Stimulated activated naive CD8-positive, alpha-beta T cell treated with anti-CD3 and anti-CD28 coated beads, Interleukin-15, Interleukin-2, amounts not matched to agents 100 ng/mL and 50 ng/mL, for 24 hours (primary cell): ENCODE measurements around the gene DZIP3.

Experiments used
- H3K27ac Mint-ChIP-seq: one replicate; pipeline ENCODE4 v1.8.0; 2021; ENCODE audit warnings: mild to moderate bottlenecking, mixed read lengths
- H3K27me3 Mint-ChIP-seq: one replicate; pipeline ENCODE4 v1.8.0; 2021; ENCODE audit warnings: mixed read lengths
- H3K36me3 Mint-ChIP-seq: one replicate; pipeline ENCODE4 v1.8.0; 2021; ENCODE audit warnings: low read depth, mixed read lengths
- H3K4me1 Mint-ChIP-seq: one replicate; pipeline ENCODE4 v1.8.0; 2021; ENCODE audit warnings: low read depth, mixed read lengths
- H3K4me3 Mint-ChIP-seq: one replicate; pipeline ENCODE4 v1.8.0; 2021; ENCODE audit warnings: mild to moderate bottlenecking, mixed read lengths
- H3K9me3 Mint-ChIP-seq: one replicate; pipeline ENCODE4 v1.8.0; 2021; ENCODE audit warnings: mixed read lengths

DZIP3 gene

GRCh38 chr3:108698461-108698860, 108.9 kb downstream of the DZIP3 start:
- Mint-ChIP-seq H3K9me3 (peaks cover 23% of the 10 kb centered on the region), H3K27me3 (no peaks in the 10 kb centered on the region), H3K4me1 (no peaks in the 10 kb centered on the region), H3K36me3 (peaks cover 24% of the 10 kb centered on the region), H3K4me3 (no peak overlapping the region), H3K27ac (no peak overlapping the region)

- H3K27ac Mint-ChIP-seq: no peak overlapping the region
- peaks cover 4% of the 10 kb centered on the region for H3K27me3 Mint-ChIP-seq
- H3K9me3 Mint-ChIP-seq: peaks cover 21% of the 10 kb centered on the region
- no peaks in the 10 kb centered on the region for H3K4me1 Mint-ChIP-seq
- H3K36me3 Mint-ChIP-seq: peaks cover 8% of the 10 kb centered on the region
- H3K4me3 Mint-ChIP-seq: no peak overlapping the region
Measured at GRCh38 chr3:108705045-108705444, 115.5 kb downstream of the DZIP3 start.

- Mint-ChIP-seq H3K27me3 (peaks cover 7% of the 10 kb centered on the region), H3K27ac (no peak overlapping the region), H3K36me3 (no peaks in the 10 kb centered on the region), H3K4me3 (no peak overlapping the region), H3K9me3 (no peaks in the 10 kb centered on the region), H3K4me1 (no peaks in the 10 kb centered on the region)
Measured at GRCh38 chr3:108713009-108713516, 123.5 kb downstream of the DZIP3 start.

GRCh38 chr3:108713816-108714215, 124.3 kb downstream of the DZIP3 start:
- H3K36me3 Mint-ChIP-seq: no peaks in the 10 kb centered on the region
- no peaks in the 10 kb centered on the region for H3K9me3 Mint-ChIP-seq
- peaks cover 7% of the 10 kb centered on the region for H3K27me3 Mint-ChIP-seq
- H3K4me3 Mint-ChIP-seq: no peak overlapping the region
- H3K27ac Mint-ChIP-seq: no peak overlapping the region
- H3K4me1 Mint-ChIP-seq: no peaks in the 10 kb centered on the region

GRCh38 chr3:108718454-108718853, 128.9 kb downstream of the DZIP3 start:
- Mint-ChIP-seq H3K36me3 (no peaks in the 10 kb centered on the region), H3K9me3 (peaks cover 8% of the 10 kb centered on the region), H3K27ac (no peak overlapping the region), H3K27me3 (no peaks in the 10 kb centered on the region), H3K4me3 (no peak overlapping the region), H3K4me1 (no peaks in the 10 kb centered on the region)

- Mint-ChIP-seq H3K4me3 (no peak overlapping the region), H3K9me3 (peaks cover 13% of the 10 kb centered on the region), H3K27ac (no peak overlapping the region), H3K4me1 (no peaks in the 10 kb centered on the region), H3K27me3 (no peaks in the 10 kb centered on the region), H3K36me3 (no peaks in the 10 kb centered on the region)
Measured at GRCh38 chr3:108719178-108719806, 129.8 kb downstream of the DZIP3 start.

- Mint-ChIP-seq H3K27me3 (no peaks in the 10 kb centered on the region), H3K27ac (no peak overlapping the region), H3K4me3 (no peak overlapping the region), H3K9me3 (peaks cover 14% of the 10 kb centered on the region), H3K36me3 (no peaks in the 10 kb centered on the region), H3K4me1 (no peaks in the 10 kb centered on the region)
Measured at GRCh38 chr3:108722724-108723123, 133.2 kb downstream of the DZIP3 start.

- no peaks in the 10 kb centered on the region for H3K27me3 Mint-ChIP-seq
- H3K9me3 Mint-ChIP-seq: peaks cover 14% of the 10 kb centered on the region
- H3K36me3 Mint-ChIP-seq: no peaks in the 10 kb centered on the region
- H3K4me3 Mint-ChIP-seq: no peak overlapping the region
- no peak overlapping the region for H3K27ac Mint-ChIP-seq
- no peaks in the 10 kb centered on the region for H3K4me1 Mint-ChIP-seq
Measured at GRCh38 chr3:108724101-108724500, 134.6 kb downstream of the DZIP3 start.

GRCh38 chr3:108728105-108728504, 138.6 kb downstream of the DZIP3 start:
- H3K9me3 Mint-ChIP-seq: peaks cover 7% of the 10 kb centered on the region
- H3K4me3 Mint-ChIP-seq: no peak overlapping the region
- no peaks in the 10 kb centered on the region for H3K4me1 Mint-ChIP-seq
- H3K27ac Mint-ChIP-seq: no peak overlapping the region
- no peaks in the 10 kb centered on the region for H3K36me3 Mint-ChIP-seq
- H3K27me3 Mint-ChIP-seq: no peaks in the 10 kb centered on the region

- Mint-ChIP-seq H3K27ac (no peak overlapping the region), H3K9me3 (peaks cover 4% of the 10 kb centered on the region), H3K36me3 (no peaks in the 10 kb centered on the region), H3K27me3 (no peaks in the 10 kb centered on the region), H3K4me3 (no peak overlapping the region), H3K4me1 (no peaks in the 10 kb centered on the region)
Measured at GRCh38 chr3:108728934-108729333, 139.4 kb downstream of the DZIP3 start.

GRCh38 chr3:108736821-108737220, 147.3 kb downstream of the DZIP3 start:
- no peaks in the 10 kb centered on the region for H3K36me3 Mint-ChIP-seq
- no peaks in the 10 kb centered on the region for H3K4me1 Mint-ChIP-seq
- no peak overlapping the region for H3K4me3 Mint-ChIP-seq
- H3K27me3 Mint-ChIP-seq: peaks cover 3% of the 10 kb centered on the region
- H3K9me3 Mint-ChIP-seq: no peaks in the 10 kb centered on the region
- H3K27ac Mint-ChIP-seq: no peak overlapping the region

- Mint-ChIP-seq H3K27me3 (no peaks in the 10 kb centered on the region), H3K27ac (no peak overlapping the region), H3K36me3 (no peaks in the 10 kb centered on the region), H3K9me3 (peaks cover 5% of the 10 kb centered on the region), H3K4me1 (no peaks in the 10 kb centered on the region), H3K4me3 (no peak overlapping the region)
Measured at GRCh38 chr3:108742929-108743328, 153.4 kb downstream of the DZIP3 start.
